Measurements from ENCODE around the gene MACROD1.

- TF ChIP-seq CTCF (IDR thresholded peaks at IDR 0.05; ENCODE audit: low read depth, low read length): no peak
- TF ChIP-seq POLR2A (IDR thresholded peaks at IDR 0.05; ENCODE audit: extremely low read depth, insufficient read length): peak; percentile 89
- TF ChIP-seq MAX (IDR thresholded peaks at IDR 0.05; ENCODE audit: low read depth, low read length): peak; percentile 72
- TF ChIP-seq MYC (IDR thresholded peaks at IDR 0.05; ENCODE audit: low read depth, low read length): no peak; the same call in none of the 2 replicates
Measured at GRCh38 chr11:63974259-63975143, 191.4 kb downstream of the MACROD1 start, which contains the start of gene COX8A.
